NCI-H1417 (cell line): ENCODE measurements around the gene GTF2H2C.
"Not testable (repeated sequence)": the region's sequence is repeated elsewhere in the genome, so short reads cannot be mapped to it uniquely, and the experiment has no call there.

ENCODE experiments used
- DNase-seq, 3 experiments: peaks; one replicate each; lab custom pipeline; 2025; lab: John Stamatoyannopoulos, UW

Gene GTF2H2C

DNA sequence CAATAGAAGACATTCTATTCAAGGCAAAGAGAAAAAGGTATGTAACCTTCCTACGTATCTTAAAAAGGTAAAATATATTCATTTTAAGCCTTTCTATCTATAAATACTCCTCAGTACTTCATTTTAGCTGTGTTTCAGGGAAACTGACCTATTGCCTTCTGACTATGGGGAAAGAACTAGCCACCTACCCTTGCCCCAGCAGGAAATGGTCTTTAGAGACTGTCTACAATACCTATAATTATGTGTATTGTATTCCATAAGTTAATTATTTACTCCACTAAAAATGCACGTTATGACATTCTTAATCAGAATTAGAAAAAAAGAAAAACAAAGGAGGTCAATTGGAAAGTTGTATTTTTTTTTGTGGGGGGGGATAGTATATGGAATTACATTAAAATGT lies 6.2 kb downstream of the GTF2H2C start:
- DNase-seq, result not testable (repeated sequence)

DNA sequence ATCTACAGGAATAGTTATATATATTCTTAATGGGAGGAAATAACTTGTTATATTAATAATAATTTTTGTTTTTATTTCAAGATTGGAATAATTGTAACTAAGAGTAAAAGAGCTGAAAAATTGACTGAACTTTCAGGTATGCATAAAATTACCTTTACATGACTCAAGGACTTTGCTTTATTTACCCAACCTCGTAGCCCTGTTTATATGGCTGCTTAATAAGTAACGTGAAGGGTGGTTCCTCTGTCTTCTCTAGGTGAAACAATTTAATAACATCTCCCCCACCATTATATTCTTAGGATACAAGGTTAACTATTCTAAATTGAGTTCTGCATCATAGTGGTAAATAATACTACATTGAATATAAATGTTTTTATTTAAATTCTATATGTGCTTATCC lies 8.1 kb downstream of the GTF2H2C start:
- DNase-seq, result not testable (repeated sequence)

DNA sequence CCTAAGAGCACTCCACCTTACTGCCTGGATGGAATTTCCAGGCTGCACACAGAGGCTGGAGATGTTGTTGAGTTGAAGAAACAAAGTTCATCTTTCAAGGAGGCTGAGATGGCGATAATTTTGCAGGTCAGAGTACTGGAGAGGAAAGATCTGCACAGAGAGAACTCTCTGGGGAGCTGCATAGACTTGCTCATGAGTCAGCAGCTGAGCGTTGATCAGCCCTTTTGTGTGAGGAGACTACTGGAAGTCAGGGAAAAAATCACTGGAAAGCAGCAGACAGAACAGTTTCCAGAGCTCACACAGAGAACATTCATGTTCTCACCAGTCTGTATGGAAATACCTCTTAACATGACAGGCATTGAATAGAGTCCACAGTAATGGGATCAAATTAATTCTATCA lies 23.4 kb downstream of the GTF2H2C start:
- not testable (repeated sequence) for DNase-seq

DNA sequence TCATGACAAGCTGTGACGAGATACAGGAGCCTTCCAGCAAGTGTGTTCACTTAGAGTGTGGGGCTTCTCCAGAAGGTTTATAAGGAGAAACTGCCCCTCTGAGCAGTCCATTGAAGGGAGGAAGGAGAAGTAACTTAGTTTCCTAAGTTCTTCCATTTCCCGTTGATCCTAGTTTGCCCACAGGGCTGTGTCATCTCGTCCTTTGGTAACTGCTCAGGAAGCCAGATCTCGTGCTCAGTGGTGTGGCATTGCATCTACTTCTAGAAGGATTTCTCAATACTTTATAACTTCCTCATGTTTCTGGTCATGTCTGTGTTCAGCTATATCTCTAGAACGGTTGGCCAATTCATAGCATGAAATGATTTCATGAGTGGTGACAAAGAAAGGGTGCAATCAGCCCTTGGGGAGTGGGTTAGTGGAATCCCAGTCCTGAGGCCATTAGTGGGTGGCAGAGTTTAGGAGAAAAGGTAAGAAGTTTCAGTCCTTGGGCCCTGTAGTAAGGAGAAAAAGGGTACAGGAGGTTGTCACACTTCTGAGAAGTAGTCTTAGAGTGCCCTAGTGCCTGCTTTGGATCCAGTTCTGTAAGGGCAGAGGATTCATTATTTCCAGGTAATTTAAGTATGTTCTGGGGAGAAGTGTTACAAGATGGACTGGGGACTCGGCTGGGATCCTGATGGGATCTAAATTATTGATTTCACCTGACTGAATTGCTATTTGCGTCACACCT lies 36.3 kb downstream of the GTF2H2C start:
- not testable (repeated sequence) for DNase-seq

DNA sequence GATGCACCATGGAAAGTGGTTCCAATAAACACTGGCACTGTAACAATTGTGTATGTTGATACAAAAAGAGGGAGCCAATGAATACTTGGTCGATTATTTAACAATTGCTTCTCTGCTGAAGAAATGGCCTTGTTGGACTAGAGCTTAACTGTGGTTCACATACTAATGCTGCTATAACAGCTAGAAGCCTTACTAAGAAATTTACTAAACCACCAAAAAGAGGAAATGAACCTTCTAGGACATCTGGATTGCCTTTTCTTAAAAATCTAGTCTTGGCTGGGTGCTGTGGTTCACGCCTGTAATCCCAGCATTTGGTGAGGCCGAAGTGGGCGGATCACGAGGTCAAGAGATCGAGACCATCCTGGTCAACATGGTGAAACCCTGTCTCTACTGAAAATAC lies 42.0 kb downstream of the GTF2H2C start:
- not testable (repeated sequence) for DNase-seq

DNA sequence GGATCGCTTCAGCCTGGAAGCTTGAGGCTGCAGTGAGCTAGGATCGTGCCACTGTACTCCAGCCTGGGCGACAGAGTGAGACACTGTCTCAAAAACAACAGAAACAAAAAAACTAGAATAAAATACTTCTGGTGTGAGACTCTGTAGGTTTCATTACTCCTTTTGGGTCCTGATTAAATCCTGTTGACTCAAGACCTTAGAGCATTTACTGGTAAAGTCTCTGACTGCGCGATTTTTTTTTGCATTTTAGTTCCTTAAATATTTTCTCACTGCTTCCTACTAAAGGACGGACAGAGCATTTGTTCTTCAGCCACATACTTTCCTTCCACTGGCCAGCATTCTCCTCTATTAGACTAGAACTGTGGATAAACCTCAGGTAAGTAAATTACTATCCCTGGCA lies 46.8 kb downstream of the GTF2H2C start:
- DNase-seq, result not testable (repeated sequence)

DNA sequence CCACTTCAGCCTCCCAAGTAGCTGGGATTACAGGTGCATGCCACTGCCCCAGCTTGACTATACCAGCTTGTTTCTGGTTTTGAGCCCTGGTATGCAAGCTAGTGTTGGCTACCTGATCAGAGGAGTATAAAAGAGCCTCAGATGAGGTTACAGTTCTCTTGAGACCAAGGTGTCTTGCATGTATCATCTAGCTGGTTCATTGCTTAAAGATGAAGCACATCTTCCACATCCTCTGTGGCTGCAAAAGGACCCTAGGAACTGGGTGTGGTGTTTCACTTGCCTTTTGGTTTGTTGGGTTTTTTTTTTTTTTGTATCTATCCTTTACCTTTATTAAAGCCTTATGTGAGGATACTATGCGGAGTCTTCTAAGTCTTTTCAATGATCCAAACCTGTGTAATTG lies 47.8 kb downstream of the GTF2H2C start:
- not testable (repeated sequence) for DNase-seq

DNA sequence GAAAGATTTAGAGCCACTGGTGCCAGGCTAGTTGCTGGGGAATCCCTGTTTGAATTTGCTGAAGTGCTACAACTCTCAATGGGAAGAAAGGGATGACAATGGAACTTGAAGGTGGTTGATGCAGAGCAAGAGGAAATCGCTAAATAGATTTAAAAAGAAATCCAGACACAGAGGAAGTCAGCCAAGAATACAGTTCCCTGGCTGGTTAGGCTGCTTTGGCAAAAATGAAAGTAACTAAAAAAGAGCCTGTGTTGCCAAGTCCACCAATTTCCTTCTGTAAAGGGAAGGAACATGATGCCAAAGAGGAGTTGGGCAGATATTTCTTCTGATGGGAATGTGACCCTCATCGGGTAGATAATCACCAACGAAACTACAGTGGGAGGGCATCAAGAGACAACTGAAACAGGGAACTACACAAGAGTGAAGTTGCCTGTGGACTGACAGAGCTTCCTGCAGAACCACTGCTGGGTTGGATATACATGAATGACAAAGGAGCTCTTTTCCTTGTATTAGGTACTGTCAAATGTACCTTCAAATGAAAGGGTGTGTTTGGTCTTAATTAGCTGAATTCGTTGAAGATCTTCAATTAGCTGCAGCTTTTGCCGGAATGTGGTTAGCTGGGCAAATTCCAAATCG lies 49.0 kb downstream of the GTF2H2C start:
- DNase-seq, result not testable (repeated sequence)

DNA sequence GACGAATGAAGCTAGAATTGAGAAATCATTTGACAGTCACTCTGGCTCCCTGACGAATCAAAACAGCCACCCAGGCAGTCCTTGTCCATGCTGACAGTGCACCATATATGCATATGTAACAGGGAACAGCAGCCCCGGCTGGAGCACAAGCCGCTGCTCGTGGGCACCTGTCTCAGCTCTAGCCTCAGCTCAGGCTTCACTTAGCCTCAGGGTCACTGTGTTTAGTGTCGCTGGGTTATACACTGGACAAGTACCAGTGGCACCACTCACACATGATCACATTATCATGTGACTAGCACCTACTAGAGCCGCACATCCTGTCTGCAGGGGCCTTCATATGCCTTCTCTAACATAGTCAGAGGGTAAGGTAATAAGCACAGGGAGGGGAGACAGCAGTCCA lies 54.9 kb downstream of the GTF2H2C start:
- DNase-seq, result not testable (repeated sequence)

DNA sequence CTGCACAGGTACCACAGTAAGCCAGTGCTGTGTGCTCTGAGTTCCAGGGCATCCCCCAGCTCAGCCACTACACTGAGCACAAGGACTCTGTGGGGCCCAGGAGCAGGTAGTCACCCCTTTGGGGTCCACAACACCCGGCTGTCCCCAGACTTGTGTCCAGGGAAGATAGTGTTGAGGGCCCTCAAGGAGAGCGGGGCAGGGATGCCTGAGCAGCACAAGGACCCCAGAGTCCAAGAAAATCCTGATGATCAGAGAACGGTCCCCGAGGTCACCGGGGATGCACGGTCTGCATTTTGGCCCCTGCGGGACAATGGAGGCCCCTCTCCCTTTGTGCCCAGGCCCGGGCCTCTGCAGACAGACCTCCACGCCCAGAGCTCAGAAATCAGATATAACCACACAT lies 71.9 kb downstream of the GTF2H2C start:
- not testable (repeated sequence) for DNase-seq
